ENCODE measurements around the gene ZNF606.
"Not testable (repeated sequence)": the region's sequence is repeated elsewhere in the genome, so short reads cannot be mapped to it uniquely, and the experiment has no call there.

ZNF606 gene

DNA sequence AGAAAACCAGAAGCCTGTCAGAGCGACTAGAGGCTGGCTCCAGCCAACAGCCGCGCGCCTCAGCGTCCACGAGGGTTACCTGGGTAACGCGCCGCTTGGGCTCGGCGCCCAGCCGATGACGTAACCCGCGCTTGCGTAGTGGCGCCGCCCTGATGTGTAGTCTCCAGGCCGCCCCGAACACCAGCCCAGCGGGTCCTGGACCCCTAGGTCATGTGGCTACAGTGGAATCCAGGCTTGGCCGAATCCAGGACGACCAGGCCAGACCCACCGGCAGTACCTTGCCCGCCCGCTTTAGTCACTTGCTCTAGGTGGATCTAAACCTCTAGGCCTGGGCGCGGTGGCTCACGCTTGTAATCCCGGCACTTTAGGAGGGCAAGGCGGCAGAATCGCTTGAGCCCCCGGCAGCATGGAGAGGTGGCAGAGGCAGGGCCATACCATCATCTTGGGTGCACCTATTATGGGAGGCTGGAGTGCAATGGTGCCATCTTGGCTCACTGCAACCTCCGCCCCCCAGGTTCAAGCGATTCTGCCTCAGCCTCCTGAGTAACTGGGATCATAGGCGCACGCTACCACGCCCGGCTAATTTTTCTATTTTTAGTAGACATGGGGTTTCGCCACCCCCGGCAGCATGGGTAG, 7.2 kb upstream of the ZNF606 start:
- DNase-seq, result peak; percentile 35

DNA sequence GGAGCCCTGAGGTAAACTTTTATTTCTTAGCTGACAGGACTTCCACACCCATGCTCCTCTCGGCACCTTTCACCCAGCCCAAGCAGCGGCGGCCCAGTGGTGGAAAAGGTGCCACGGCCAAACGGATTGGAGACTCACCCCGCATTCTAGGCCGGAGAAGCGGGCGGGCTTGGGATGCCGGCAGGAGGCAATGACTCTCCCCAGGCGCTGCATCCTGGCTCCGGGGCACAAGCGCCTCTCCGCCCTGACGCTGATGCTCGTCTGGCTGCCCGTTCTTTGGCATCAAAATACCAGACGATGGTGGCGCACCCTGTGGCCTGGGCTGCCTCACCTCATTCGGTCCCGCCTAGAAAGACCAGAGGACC, 6.7 kb upstream of the ZNF606 start:
- no peak for DNase-seq

DNA sequence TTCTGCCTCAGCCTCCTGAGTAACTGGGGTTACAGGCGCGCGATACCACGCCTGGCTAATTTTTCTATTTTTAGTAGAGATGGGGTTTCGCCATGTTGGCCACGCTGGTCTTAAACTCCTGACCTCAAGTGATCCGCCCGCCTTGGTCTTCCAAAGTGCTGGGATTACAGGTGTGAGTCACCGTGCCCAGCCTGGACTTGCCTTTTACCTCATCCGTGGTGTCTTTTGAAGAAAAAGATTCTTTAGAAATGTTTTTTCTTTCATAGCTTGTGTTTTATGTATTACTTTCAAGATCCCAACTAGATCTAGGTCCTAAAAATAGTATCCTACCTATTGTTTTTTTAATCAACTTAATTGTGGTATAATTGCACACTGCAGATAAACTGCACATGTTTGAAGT, 6.3 kb upstream of the ZNF606 start:
- not testable (repeated sequence) for DNase-seq

GRCh38 chr19:58007285-58007684, 4.7 kb upstream of the ZNF606 start:
- DNase-seq, result no peak

- DNase-seq, result no peak
Observed at GRCh38 chr19:58003174-58003828, 681 bp upstream of the ZNF606 start.

DNA sequence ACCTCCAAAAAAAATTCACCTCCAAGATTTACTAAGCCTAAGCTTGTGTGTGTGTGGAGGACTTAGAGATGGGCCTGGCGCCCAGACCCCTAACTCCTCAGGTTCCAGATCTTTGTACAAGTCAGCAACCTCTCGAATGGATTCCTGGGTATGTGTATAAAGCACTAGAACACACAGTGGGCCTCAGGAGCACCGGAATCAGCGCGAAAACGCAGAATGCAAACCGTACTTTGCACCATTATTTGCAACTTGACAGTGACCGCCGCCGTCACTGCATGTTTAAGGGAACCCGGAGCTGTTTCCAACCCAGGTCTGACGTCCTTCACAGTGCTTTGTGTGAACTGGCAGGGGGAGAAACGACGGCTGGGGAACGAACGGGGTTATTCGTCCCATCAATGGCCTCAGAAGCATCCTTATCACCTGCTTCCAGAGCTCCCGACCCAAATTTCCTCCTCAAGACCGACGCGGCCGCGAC, 688 bp downstream of the ZNF606 start:
- peak; percentile 23 for DNase-seq

- no peak for DNase-seq
Observed at GRCh38 chr19:58000677-58001076, 1.9 kb downstream of the ZNF606 start.

DNA sequence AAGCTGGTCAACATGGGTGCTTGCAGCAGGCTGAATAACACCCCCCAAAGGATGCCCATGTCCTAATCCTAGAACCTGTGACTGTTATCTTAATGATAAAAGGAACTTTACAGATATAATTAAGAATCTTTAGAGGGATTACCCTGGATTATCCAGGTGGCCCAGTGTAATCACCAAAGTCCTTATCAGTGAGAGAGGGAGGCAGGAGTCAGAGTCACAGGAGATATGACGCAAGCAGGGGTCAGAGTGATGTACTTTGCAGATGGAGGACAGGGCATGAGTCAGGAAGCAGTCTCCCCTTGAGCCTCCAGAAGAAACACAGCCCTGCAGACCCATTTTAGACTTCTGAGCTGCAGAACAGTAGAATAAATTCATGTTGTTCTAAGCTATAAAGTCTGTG, 9.8 kb downstream of the ZNF606 start:
- no peak for DNase-seq

- DNase-seq, result no peak
Observed at GRCh38 chr19:57978586-57979289, 23.9 kb downstream of the ZNF606 start.

GRCh38 chr19:57974434-57974833, 28.2 kb downstream of the ZNF606 start, which contains the start of gene C19orf18:
C19orf18 (minus strand) TSS chr19:57974534; CDS start chr19:57974432, 102 bp downstream.
- DNase-seq, result no peak

- DNase-seq, result no peak
Observed at GRCh38 chr19:57964761-57965160, 37.9 kb downstream of the ZNF606 start.

- DNase-seq, result no peak
Observed at GRCh38 chr19:57961785-57962184, 40.8 kb downstream of the ZNF606 start.

- DNase-seq, result no peak
Observed at GRCh38 chr19:57954996-57955395, 47.6 kb downstream of the ZNF606 start.

- no peak for DNase-seq
Observed at GRCh38 chr19:57949702-57950101, 52.9 kb downstream of the ZNF606 start.

- no peak for DNase-seq
Observed at GRCh38 chr19:57949296-57949695, 53.3 kb downstream of the ZNF606 start.

GRCh38 chr19:57947419-57948134, 55.0 kb downstream of the ZNF606 start, which contains the start of gene ZNF256:
ZNF256 (minus strand) TSS chr19:57947706; CDS start chr19:57947474, 232 bp downstream.
- peak; percentile 82 for DNase-seq

DNA sequence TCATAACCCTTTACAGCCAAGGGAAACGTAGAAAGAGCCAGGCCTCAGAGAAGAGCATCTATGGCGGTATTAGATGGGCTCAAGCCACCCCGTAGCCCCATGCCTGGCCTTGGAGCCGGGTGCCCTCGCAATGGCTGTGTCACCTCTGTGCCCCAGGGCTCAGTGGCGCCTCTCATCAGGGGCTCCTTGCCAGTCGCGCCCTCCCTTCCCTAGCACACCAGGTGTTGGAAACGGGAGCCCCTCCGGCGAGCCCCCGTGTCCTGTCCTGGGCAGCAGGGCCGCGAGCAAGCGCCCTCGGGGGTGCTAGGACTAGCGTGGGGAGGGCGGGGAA, 55.6 kb downstream of the ZNF606 start:
- DNase-seq, result no peak

DNA sequence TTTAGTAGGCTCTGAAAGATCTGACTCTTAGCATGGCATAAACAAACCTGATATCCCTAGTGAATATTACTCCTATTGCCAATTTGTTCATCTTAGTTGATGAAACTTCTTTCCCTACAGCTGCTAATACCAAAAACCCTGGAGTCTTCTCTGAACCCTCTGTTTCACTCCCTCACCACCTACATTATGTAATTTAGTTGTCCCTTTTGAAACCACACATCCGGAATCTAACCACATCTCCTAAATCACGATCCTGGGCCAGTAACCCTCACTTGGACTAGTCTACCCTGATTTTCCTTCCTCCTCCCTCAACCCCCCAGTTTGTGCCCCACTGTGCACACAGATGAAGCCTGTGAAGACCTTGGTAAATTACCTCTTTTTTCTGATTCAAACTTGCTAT, 56.3 kb downstream of the ZNF606 start:
- no peak for DNase-seq

GRCh38 chr19:57941593-57941992, 61.0 kb downstream of the ZNF606 start:
- no peak for DNase-seq

- DNase-seq, result no peak
Observed at GRCh38 chr19:57935731-57936130, 66.9 kb downstream of the ZNF606 start.

DNA sequence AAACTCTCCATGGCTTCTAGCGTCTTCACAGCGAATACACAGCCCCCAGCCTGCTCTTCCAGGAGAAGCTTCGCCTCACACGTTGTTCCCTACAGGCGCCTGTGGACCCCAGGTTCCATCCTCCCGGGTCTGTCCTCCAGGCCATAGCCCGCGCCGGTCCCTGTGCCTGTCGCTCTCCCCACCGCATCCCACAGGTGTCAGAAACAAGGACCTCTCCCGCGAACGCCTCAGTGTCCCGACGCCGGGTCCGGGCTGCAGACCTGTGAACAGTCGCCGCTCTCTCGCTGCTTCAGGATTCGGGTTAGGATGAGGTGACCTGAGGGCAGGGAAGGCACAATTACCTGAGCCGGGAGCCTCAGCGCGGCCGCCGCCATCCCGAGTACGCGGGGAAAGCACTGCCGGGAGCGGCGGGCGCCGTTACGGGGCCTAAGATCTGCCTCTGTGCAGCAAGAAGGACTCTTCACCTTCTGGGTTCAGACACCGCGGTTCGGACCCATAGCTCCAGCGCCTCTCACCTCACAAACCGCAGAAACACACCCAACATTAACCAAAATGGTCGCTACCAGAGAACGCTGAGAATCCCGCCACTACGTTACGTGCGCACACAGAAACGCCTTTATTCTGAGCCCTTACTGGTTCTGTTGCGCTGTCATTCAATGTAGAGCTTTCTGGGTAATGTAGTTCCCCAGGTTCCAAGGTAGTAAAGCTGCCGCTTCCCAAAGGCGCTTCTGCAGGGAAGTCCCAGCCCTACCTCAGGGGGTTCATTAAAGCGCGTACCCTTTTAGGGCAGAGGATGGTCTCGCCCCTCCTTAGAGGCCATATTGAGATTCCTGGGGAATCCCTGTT, 67.6 kb downstream of the ZNF606 start, which contains the start of gene ZNF418:
Gene ZNF418 (minus strand): TSS at position 583 of the 846 bp plus-strand sequence. CDS start 1,580 bp downstream, outside the sequence.
- no peak for DNase-seq

- no peak for DNase-seq
Observed at GRCh38 chr19:57927587-57927986, 75.0 kb downstream of the ZNF606 start.

All from effector CD8-positive, alpha-beta T cell (primary cell).